Tibial nerve (tissue), 4 donors: Measurements from ENCODE around the gene PLCG1. TPM values are rescaled to one million over a fixed set of nuclear protein-coding genes. Genes with fewer than 3 reads are reported as not detected.

ENCODE experiments used
- DNase-seq, 2 donors: peaks; one replicate each; pipeline ENCODE4 v3.0.0-alpha.2; 2019; ENCODE audit warnings: low spot score in 2 of 2
- H3K27ac ChIP-seq, 4 donors: fragments of 200-600 bp; sonication (generic) in 3 of 4; one replicate each; pipeline ENCODE4 v1.5.1; 2017 to 2019; ENCODE audit warnings: mild to moderate bottlenecking in 1 of 4
- H3K27me3 ChIP-seq, 2 donors: fragments of 200-600 bp; sonication (generic) in 1 of 2; one replicate each; pipeline versions ENCODE4 v1.5.1 to v1.6.0; 2017 to 2019
- H3K36me3 ChIP-seq, 3 donors: fragments of 200-600 bp; sonication (generic); one replicate each; pipeline ENCODE4 v1.5.1; 2018 to 2019
- H3K4me1 ChIP-seq, 4 donors: fragments of 200-600 bp; sonication (generic) in 3 of 4; one replicate each; pipeline ENCODE4 v1.5.1; 2017 to 2019
- H3K4me3 ChIP-seq, 4 donors: fragments of 200-600 bp; sonication (generic) in 3 of 4; one replicate each; pipeline ENCODE4 v1.5.1; 2017 to 2019; ENCODE audit warnings: mild to moderate bottlenecking in 1 of 4, moderate library complexity in 1 of 4
- H3K9me3 ChIP-seq, 4 donors: fragments of 200-600 bp; sonication (generic) in 3 of 4; one replicate each; pipeline ENCODE4 v1.5.1; 2017 to 2019
- CTCF ChIP-seq, 5 experiments: fragments of 200-600 bp in 3 of 5; fragments of 450-650 bp in 2 of 5; sonication (generic) in 3 of 5; IDR thresholded peaks; one replicate each; pipeline ENCODE4 v1.5.1; 2016 to 2019; ENCODE audit warnings: antibody characterized with exemption in 5 of 5, mild to moderate bottlenecking in 3 of 5, moderate library complexity in 2 of 5
- EP300 ChIP-seq, 2 donors: sonication (generic); formaldehyde crosslinking; IDR thresholded peaks; one replicate each; pipeline ENCODE4 v1.6.1; 2017; ENCODE audit warnings: antibody characterized with exemption in 2 of 2, mild to moderate bottlenecking in 1 of 2
- POLR2A ChIP-seq, 2 donors: fragments of 450-650 bp; IDR thresholded peaks; one replicate each; pipeline ENCODE4 v1.6.1; 2017; ENCODE audit warnings: antibody characterized with exemption in 2 of 2, mild to moderate bottlenecking in 2 of 2, moderate library complexity in 2 of 2
- WGBS, 2 donors: methylation state at CpG; one replicate each; pipeline ENCODE4 v1.1.5; 2018; 5-methylcytosine and 5-hydroxymethylcytosine counted together
- total RNA-seq, 4 donors: library from RNA; depleted of rRNA; stranded (reverse); fragments of >200 nt; gene quantifications; one replicate each; pipeline ENCODE4 v1.1.0, GENCODE V29; 2016

PLCG1 gene
- total RNA-seq, 4 donors from 2014 or later, result 127 to 165 (median 144) TPM

GRCh38 chr20:41101660-41102059 lies 35.7 kb upstream of the PLCG1 start:
- no peaks in the 10 kb centered on the region for H3K4me1 ChIP-seq
- H3K36me3 ChIP-seq, result peaks cover 8 to 95% (median 21%) of the 10 kb centered on the region in 3 donors
- H3K9me3 ChIP-seq, result no peaks in the 10 kb centered on the region
- H3K27me3 ChIP-seq, result no peaks in the 10 kb centered on the region
- no peak overlapping the region for H3K27ac ChIP-seq
- TF ChIP-seq POLR2A (IDR thresholded peaks at IDR 0.05), result no peak
- TF ChIP-seq EP300 (IDR thresholded peaks at IDR 0.05), result no peak
- TF ChIP-seq CTCF (IDR thresholded peaks at IDR 0.05), result no peak
- no peak for DNase-seq
- no peak overlapping the region for H3K4me3 ChIP-seq
- 79 to 80% methylated on average over 2 of the region's 2 CpGs for WGBS, 2 donors

GRCh38 chr20:41108531-41108930 lies 28.8 kb upstream of the PLCG1 start:
- no peak overlapping the region for H3K4me3 ChIP-seq
- H3K4me1 ChIP-seq, result no peaks in the 10 kb centered on the region
- WGBS, 2 donors, result 72 to 84% methylated on average over 1 of the region's 1 CpG
- H3K36me3 ChIP-seq, result peaks cover 0 to 84% (median 0%) of the 10 kb centered on the region in 3 donors
- no peak for DNase-seq
- no peak overlapping the region for H3K27ac ChIP-seq
- TF ChIP-seq EP300 (IDR thresholded peaks at IDR 0.05) (no peak), POLR2A (IDR thresholded peaks at IDR 0.05) (no peak), CTCF (IDR thresholded peaks at IDR 0.05) (no peak)
- H3K9me3 ChIP-seq, result no peaks in the 10 kb centered on the region
- no peaks in the 10 kb centered on the region for H3K27me3 ChIP-seq

GRCh38 chr20:41110012-41110411 lies 27.3 kb upstream of the PLCG1 start:
- WGBS, 2 donors, result 94 to 95% methylated on average over 11 of the region's 11 CpGs
- no peaks in the 10 kb centered on the region for H3K9me3 ChIP-seq
- no peak overlapping the region for H3K4me3 ChIP-seq
- H3K27ac ChIP-seq, result no peak overlapping the region
- no peaks in the 10 kb centered on the region for H3K4me1 ChIP-seq
- DNase-seq, result no peak
- H3K36me3 ChIP-seq, result peaks cover 5 to 85% (median 11%) of the 10 kb centered on the region in 3 donors
- no peak for TF ChIP-seq POLR2A (IDR thresholded peaks at IDR 0.05)
- TF ChIP-seq EP300 (IDR thresholded peaks at IDR 0.05), result no peak
- TF ChIP-seq CTCF (IDR thresholded peaks at IDR 0.05), result no peak
- no peaks in the 10 kb centered on the region for H3K27me3 ChIP-seq

- no peak for DNase-seq
- Histone ChIP-seq H3K36me3 (peaks cover 5 to 85% (median 22%) of the 10 kb centered on the region in 3 donors), H3K27me3 (no peaks in the 10 kb centered on the region), H3K27ac (no peak overlapping the region), H3K9me3 (no peaks in the 10 kb centered on the region), H3K4me1 (no peaks in the 10 kb centered on the region), H3K4me3 (no peak overlapping the region)
- TF ChIP-seq POLR2A (IDR thresholded peaks at IDR 0.05), result no peak
- no peak for TF ChIP-seq CTCF (IDR thresholded peaks at IDR 0.05)
- no peak for TF ChIP-seq EP300 (IDR thresholded peaks at IDR 0.05)
- 92 to 96% methylated on average over 5 of the region's 5 CpGs for WGBS, 2 donors
These were observed 26.3 kb upstream of the PLCG1 start for GRCh38 chr20:41110930-41111577.

- TF ChIP-seq POLR2A (IDR thresholded peaks at IDR 0.05) (no peak), EP300 (IDR thresholded peaks at IDR 0.05) (no peak), CTCF (IDR thresholded peaks at IDR 0.05) (no peak)
- Histone ChIP-seq H3K27me3 (no peaks in the 10 kb centered on the region), H3K27ac (no peak overlapping the region), H3K9me3 (no peaks in the 10 kb centered on the region), H3K36me3 (peaks cover 5 to 88% (median 27%) of the 10 kb centered on the region in 3 donors), H3K4me3 (no peak overlapping the region), H3K4me1 (no peaks in the 10 kb centered on the region)
- WGBS, 2 donors, result 87 to 88% methylated on average over 5 of the region's 5 CpGs
- DNase-seq, result no peak
These were observed 25.8 kb upstream of the PLCG1 start for GRCh38 chr20:41111578-41111951.
